Measurements from ENCODE around the gene MRPS27. TPM values are rescaled to one million over a fixed set of nuclear protein-coding genes. Genes with fewer than 3 reads are reported as not detected.

Gene MRPS27
- total RNA-seq, 4 donors from 2014 or later = 42.7 to 49.4 (median 48.1) TPM

DNA sequence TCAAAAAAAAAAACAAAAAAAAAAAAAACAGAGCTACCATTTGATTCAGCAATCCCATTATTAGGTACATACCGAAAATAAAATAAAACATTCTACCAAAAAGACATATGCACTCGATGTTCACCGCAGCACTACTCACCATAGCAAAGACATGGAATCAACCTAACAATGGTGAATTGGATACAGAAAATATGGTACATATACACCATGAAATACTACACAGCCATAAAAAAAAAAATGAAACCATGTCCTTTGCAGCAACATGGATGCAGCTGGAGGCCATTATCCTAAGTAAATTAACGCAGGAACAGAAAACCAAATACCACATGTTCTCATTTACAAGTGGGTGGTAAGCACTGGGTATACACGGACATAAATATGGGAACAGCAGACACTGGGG lies 21.3 kb downstream of the MRPS27 start:
- TF ChIP-seq, protein P1, sequence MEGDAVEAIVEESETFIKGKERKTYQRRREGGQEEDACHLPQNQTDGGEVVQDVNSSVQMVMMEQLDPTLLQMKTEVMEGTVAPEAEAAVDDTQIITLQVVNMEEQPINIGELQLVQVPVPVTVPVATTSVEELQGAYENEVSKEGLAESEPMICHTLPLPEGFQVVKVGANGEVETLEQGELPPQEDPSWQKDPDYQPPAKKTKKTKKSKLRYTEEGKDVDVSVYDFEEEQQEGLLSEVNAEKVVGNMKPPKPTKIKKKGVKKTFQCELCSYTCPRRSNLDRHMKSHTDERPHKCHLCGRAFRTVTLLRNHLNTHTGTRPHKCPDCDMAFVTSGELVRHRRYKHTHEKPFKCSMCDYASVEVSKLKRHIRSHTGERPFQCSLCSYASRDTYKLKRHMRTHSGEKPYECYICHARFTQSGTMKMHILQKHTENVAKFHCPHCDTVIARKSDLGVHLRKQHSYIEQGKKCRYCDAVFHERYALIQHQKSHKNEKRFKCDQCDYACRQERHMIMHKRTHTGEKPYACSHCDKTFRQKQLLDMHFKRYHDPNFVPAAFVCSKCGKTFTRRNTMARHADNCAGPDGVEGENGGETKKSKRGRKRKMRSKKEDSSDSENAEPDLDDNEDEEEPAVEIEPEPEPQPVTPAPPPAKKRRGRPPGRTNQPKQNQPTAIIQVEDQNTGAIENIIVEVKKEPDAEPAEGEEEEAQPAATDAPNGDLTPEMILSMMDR (IDR thresholded peaks at IDR 0.05; ENCODE audit: low read depth) = no peak

DNA sequence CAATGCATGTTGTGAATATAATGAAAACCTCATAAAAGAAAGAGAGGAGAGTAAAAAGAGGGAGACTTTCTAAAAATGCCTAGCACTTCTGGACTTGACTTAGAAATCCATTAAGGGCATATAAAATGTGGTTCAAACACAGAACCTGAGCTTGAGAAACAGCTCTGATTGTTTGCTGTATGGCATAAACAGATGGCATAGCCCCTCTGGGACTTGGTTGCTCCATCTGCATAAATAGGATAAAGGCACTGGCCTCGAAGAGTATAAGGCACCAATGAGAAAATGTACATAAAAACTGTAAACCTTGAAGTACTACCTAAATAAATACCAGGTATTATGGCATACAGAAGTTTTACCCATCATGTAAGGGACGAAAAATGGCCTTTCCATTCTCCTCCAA lies 23.8 kb downstream of the MRPS27 start:
- TF ChIP-seq, protein P1 (IDR thresholded peaks at IDR 0.05; ENCODE audit: low read depth) = no peak

DNA sequence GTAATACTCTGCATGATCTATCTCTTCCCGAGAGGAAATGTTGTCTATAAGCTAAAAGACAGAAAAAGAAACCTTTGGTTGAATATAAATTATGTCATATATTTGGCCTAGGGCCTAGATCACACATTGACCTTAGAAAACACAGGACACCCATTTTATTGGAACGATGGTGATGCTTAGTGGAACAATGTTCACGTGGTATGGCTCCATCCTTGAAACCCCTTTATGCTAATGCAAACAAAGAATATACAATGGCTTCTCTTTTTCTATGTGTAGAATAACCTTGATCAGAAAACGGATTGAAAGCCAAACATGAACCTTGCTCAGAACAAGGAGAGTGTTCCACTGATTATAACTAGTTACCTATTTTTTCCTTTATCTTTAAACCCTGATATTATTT lies 24.5 kb downstream of the MRPS27 start:
- TF ChIP-seq, protein P1 (IDR thresholded peaks at IDR 0.05; ENCODE audit: low read depth) = no peak

DNA sequence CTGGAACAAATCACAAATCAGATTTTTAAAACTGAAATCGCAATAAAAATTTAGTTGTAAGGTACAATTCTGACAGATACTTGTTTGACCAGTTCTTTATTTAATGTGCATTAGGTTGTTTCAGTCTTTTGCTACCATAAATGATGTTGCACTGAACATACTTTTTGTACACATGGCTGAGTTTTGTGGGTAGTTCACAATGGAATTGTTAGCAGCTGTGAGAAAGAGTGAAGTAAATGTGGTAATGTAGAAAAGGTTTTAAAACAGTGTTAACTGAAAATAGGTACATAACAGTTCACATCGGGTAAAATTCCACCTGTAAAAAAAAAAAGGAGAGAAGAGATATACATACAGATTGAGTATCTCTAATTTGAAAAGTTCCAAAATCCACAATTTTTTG lies 25.6 kb downstream of the MRPS27 start:
- TF ChIP-seq, protein P1 (IDR thresholded peaks at IDR 0.05; ENCODE audit: low read depth) = no peak

DNA sequence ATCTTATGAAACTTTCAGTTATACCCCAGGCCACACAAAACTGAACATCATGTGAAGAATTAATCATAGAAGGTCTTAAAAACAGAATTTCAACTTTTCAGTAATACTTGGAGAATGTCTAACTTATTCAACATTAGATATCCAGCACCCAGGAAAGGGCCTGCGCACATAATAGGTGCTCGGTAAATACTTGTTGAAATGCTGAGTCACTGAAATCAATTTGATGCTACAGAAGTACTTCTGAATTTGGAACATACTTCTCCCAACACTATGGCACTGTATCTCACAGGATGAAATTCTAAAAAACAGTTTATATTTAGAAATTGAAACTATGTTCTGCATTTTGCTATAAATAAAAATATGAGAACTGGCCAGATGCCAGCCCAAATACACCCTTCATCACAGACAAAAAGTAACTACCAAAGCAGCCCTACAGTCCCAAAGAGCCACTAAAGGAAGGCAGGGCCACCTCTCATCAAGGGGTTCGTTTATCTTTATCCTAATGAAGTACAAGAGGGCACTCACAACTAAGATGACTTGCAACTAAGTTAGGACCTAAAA lies 26.5 kb downstream of the MRPS27 start:
- TF ChIP-seq, protein P1 (IDR thresholded peaks at IDR 0.05; ENCODE audit: low read depth) = no peak

DNA sequence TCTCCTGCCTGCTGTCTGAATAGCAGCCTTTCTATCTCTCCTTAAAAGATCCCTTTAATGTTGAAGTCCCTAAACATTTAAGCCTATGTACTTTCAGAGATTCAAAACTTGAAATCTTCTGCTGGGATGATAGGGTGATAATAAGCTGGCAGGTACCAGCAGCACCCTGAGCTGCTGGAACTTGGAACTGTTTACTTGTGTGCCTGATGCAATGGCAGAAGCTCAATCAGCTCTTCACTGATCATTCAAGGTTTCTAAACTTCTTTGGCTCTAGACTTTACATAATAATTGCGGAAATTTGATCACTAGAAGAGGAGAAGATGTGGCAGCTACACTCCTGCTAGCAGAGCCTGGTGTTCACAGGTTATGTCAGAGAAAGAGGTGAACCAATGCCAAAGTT lies 27.6 kb downstream of the MRPS27 start:
- TF ChIP-seq, protein P1 (IDR thresholded peaks at IDR 0.05; ENCODE audit: low read depth) = no peak

DNA sequence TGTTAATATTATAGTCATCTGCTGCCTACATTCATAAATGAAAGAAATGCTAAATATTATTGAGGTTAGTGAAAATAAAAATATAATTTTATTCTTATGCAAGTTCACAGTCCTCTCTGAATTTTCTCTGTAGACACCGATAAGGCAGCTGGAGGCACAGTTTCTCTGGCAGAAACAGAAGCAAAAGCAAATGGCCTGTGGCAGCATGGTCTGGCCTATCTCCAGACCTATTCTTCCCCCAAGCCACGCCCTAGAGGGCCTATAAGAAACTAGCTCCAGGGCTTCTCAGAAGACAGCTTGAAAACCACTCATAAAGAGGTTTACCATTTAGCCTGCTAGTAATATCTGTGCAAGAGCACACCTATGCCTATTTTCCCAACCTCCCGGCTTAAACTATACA lies 28.4 kb downstream of the MRPS27 start:
- TF ChIP-seq, protein P1 (IDR thresholded peaks at IDR 0.05; ENCODE audit: low read depth) = no peak

Data from subcutaneous adipose tissue (tissue), 4 donors.